SW 1271 (cell line): Measurements from ENCODE around the gene ZNF786.
"Not testable (repeated sequence)": the region's sequence is repeated elsewhere in the genome, so short reads cannot be mapped to it uniquely, and the experiment has no call there.

Source experiments
- DNase-seq, 2 experiments: peaks; one replicate each; lab custom pipeline; 2025; lab: John Stamatoyannopoulos, UW

The ZNF786 gene

DNA sequence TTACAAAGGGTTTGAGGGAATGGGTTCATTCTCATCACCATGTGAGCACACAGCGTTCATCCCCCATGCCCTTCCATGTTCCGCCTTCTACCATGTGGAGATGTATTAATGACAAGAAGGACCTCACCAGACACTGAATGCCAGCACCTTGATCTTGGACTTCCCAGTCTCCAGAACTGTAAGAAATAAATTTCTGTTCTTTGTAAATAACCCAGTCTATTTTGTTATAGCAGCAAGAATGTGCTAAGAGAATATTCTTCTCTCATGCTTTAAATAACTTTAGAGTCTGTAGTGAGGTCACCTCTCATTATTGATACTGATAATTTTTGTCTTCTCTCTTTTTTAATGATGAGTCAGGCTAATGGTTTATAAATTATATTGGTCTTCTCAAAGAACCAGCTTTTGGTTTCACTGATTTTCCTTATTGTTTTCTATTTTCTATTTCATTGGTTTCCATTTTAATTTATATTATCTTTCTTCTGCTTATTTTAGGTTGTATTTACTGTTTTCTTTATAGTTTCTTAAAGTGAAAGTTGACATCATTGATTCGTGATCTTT is 59.1 kb downstream of the ZNF786 start:
- DNase-seq, result no peak

DNA sequence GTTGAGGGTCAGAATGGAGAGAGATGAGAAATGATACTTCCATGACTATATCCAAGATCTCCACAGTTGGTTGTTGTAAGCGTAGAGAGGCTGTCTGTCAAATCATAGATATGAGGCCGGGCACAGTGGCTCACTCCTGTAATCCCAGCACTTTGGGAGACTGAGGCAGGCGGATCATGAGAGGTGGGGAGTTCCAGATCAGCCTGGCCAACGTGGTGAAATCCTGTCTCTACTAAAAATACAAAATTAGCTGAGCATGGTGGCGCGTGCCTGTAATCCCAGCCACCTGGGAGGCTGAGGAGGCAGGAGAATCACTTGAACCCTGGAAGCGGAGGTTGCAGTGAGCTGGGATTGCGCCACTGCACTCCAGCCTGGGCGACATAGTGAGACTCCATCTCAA is 60.1 kb downstream of the ZNF786 start:
- DNase-seq, result not testable (repeated sequence)

DNA sequence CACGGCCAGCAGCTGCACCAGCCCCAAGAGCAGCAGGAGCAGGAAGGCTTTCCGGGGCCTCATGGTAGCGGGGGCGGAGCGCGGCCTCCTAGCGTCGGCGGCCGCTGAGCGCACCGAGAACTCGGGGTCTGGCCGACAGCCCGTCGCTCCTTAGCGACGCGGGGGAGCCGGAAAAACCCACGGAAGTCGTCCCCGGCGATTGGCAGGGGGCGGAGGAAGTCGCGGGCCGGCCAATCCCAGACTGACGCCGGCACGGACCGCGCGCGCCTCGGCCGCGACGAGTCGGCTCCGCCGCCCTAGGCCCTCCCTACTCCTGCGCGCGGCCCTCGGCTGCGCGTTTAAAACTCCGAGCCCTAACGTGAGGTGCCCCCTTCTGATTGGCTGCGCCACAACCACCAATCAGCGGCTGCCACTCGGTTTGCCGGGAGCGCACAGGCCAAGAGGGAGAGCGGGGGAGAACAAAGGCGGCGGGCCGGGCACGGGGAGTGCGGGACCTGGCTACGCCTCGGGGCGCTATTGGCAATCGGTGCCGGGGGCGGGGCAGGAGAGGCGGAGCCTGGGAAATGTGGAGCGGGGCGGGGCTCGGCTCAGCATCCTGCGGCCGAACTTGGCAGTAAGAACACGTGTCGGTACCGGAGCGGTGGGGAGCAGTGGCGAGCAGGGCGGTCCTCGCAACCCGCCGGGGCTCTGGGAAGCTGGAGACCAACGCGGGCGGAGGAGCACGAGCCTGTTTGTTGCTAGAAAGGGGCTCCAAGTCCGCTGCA is 62.0 kb downstream of the ZNF786 start, which contains the start of gene PDIA4:
Gene PDIA4, minus strand, starts transcription at position 160 of the 764 bp plus-strand sequence. Its CDS starts 97 bp downstream, at position 63.
- DNase-seq, result peak; percentile 94 to 98

DNA sequence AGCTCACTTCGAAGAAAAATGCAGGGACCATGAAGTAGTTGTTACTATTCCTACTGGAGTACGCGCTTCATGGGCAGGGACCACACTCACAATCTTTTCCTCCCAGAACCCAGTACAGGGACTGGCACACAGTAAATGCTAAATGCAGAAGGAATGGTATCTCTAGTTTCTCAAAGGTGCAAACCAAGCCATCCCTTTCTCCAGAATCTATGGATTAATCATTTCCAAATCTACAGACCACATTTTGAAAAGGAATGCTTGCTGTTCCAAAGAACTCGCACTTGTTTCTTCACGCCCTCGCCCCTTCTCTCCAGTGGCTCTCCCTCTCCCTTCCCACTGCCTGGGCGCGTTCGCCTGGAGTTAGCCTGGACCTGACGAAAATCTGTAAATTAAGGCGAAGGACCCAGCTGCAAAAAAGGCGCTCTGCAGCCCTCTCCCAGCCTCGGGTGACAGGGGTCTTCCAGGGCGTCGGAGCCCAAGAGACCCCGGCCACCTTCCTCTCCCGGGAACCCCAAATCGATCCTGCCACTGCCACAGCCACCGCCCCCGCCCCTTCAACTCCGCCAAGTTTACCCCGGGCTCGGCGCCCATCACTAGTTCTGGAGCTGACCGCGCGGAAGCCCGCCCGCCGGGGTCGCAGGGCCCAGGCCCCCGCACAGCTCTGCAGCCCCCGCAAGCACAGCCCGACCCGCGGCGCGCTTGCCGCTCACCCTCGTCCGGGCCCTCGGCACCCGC is 62.7 kb downstream of the ZNF786 start:
- DNase-seq, result no peak

DNA sequence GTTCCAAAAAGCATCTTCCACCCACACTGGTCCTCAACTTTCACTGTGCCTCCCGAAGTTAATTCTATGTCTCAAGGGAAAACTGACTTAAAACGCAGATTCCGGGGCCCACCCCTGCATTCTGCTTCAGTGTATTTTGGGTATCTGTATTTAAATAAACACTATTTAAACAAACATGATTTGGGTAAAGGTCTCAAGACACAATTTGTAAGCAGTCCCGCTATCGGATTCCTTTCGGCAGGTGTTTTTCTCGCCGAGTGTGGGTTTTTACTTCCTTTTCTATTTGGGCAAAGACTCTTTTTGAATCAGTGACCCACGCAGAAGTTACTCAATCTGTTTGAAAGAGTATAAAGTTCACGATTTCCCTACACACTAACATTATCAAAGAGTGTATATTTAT is 63.5 kb downstream of the ZNF786 start:
- DNase-seq, result no peak

DNA sequence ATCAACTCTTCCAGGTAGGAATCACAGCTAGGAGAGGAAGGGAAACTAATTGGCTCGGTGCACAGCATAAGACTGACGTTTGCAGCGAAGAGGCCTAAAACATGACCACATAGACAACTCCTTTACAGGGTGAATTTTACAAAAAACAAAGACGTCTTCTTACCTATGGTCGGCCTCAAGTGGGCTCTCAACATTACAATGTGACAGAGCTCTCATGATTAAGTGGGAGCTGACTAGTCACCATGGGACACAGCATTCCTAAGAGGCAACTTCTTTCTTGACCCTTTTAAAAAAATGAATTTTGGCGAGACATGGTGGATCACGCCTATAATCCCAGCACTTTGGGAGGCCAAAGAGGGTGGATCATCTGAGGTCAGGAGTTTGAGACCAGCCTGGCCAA is 66.9 kb downstream of the ZNF786 start:
- DNase-seq, result no peak

DNA sequence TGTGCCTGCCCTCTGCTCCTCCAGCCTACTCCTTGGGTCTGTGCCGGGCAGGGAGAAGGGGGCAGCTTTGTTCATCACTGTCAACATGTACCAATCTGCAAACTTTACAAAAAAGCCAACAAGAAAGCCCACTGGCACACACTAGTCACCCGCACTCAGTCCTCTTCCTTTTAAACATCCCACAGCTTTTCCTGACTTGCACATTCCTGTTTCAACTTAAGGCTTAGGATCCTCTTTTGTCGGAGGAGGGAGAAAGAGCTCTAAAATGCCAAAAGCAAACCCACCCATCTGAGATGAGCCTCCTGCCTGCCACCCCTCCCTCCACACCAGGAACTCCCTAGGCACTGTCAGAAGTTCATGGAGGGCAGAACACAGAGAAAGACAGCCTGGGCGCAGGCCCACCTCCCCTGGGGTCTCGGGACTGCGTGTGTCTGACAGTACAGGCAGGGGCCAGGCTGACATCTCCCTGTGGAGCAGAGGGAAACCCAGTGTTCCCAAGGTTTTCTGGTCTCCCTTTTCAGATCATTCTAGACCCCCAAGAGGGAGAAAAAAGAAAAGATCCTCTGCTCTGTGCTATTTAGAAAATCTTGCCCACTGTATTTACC is 67.7 kb downstream of the ZNF786 start:
- DNase-seq, result no peak

DNA sequence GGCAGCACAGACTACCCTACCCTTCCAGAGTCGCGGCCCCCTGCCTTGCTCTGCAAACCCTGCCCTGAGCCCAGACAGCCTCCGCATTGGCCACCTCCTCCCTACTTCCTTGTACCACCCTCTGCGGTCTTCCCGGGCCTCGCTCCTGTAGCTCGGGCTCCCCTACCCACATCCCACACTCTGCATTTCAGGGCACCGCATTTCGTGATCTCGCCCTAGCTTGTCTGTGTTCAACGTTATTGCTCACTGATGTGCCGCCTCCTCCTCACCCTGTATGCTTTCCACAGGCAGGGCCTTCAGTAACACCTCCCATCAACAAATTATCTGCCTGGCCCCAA is 68.8 kb downstream of the ZNF786 start:
- DNase-seq, result no peak

DNA sequence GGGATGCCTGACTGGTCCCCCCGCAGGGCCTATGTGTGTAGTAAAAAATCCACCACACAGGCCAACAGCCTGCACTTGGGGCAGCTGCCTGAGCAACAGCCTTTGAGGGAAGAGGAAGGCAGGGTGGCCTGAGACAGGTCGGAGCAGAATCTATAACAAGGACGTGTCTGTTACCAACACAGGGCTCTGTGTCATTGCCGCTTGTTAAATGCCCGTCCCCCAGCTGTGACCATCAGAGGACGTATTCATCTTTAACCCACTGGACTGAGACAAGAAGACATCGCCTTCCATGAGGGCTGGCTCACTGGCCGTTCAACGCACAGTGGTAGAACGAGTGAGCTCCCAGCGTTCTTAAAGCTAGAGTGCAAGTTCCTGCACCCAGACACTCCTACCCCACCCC is 70.0 kb downstream of the ZNF786 start:
- no peak for DNase-seq
